GM04503 (cell line): ENCODE results near the gene VAMP2.

ENCODE experiments used
- DNase-seq: peaks from one replicate; pipeline ENCODE4 v3.0.0-alpha.2; 2012; ENCODE audit warnings: low read depth

VAMP2 gene

GRCh38 chr17:8122924-8123694 is 39.6 kb downstream of the VAMP2 start:
- DNase-seq: no peak

DNA sequence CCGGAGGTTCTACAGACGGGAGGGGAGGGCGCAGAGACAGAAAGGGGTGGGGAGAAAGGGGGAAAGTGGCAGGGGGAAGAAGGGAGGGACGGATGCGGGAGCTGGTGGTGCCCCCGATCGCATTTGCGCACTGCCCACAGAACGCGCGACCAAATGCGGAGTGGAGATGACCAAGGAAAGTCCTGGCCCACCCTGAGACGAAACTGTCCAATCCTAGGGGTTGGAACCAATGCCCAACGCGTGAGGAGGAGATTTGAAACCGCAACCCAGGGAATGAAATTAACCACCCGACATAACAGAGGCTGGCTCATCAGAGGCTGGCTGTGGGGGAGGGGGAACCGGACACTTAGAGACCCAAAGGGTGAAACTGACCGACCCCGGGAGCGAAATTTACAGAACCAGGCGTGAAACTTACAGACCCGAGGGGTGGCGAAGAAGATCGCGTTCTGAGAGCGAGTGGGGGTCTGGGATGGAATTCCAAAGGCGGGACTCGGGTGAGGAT is 40.3 kb downstream of the VAMP2 start:
- no peak for DNase-seq

- DNase-seq: no peak
Measured at GRCh38 chr17:8121681-8122421, 40.9 kb downstream of the VAMP2 start.

DNA sequence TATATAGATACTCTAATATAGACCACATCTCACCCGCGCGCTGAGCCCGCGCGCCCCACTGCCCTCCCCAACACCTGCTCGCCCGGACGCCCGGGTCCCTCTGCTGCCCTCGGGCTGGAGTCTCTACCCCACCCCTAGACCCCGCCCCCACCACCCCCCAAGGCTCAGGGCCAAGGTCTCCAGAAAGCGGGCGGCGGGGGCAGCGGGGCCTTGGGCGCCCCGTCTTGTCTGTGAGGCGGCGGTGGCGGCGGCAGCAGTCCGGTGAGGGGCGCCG is 41.4 kb downstream of the VAMP2 start:
- DNase-seq: no peak

- no peak for DNase-seq
Measured at GRCh38 chr17:8120520-8121406, 42.0 kb downstream of the VAMP2 start.

GRCh38 chr17:8119581-8120519 is 42.9 kb downstream of the VAMP2 start:
- DNase-seq: peak; percentile 77

DNA sequence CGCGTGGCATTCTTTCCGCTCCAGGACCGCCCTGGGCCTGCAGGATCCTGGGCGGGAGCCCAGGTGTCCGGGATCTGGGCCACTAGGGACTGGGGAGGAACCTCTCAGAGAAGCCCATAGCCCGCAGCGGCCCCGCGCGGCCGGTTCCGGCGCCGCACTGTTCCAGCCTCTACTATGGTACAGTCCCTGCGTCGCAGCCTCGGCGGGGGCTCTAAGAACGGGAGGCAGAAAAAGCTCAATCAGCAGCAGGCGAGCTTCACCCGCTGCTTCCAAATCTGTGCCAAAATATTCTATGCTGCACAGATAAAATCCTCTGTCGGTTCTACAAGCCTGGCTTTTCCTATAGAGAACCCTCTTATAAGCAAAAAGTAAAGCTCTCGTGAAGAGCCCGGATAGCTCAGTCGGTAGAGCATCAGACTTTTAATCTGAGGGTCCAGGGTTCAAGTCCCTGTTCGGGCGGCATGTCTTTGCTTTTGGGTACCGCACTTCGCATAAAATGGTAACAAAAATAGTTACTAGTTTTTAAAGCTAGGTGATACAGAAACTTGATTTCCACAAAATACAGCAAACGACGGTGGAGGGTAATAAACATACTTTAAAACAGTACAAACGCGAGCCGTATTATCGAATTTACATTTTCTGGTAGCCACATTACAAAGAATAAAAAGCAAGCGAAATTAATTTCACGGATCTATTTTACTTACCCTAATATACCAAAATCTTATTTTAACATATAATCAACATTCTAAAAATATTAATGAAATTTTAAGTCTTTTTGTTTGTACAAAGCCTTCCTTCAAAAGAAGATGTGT is 43.8 kb downstream of the VAMP2 start:
- no peak for DNase-seq

GRCh38 chr17:8117980-8118768 is 44.6 kb downstream of the VAMP2 start, which contains the start of gene ALOXE3:
Gene ALOXE3 (minus strand): TSS chr17:8118514. CDS start chr17:8117990, 524 bp downstream.
- no peak for DNase-seq

DNA sequence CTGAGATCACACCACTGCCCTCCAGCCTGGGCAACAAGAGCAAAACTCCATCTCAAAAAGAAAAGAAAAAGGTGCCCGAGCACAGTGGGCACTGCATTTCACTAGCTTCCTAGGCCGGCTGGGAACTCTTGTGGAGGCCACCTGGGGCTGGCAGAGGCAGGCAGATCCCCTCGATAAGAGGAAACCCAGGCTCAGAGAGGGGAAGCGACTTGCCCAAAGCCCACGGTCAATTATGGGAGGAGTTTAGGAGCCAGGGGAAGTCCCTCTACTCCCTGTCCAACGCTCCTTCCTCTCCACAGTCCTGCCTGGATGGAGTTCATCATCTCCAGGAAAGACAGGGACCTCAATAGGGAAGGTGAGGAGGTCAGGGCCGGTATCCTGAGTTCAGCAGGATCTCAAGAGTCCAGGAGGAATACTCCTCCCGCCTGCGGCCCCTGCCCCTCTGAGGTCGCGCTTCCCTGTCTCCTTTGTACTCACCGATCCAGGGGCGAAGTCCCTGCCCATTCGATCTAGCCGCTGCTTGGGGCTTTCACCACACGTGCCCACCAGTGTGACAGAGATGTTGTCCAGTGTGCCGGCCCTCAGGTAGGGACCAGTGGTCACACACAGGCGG is 45.3 kb downstream of the VAMP2 start:
- DNase-seq: no peak

DNA sequence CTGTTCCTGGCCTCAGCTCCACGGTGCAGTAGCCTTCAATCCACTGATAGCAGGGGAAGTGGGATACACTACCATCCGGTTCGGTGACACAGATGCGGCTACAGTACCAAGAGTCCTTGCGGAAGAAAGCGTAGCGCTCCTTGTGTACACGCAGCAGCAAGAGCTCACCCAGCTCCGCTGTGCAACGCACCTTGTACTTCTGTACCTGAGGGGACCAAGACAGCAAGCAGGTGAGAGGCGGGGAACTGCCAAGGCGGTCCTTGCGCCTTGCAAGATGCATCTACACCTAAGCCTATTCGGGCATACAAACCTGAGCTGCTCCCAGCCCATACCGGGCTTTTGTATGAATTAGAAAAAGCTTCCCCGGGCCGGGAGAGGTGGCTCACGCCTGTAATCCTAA is 46.0 kb downstream of the VAMP2 start:
- DNase-seq: no peak

DNA sequence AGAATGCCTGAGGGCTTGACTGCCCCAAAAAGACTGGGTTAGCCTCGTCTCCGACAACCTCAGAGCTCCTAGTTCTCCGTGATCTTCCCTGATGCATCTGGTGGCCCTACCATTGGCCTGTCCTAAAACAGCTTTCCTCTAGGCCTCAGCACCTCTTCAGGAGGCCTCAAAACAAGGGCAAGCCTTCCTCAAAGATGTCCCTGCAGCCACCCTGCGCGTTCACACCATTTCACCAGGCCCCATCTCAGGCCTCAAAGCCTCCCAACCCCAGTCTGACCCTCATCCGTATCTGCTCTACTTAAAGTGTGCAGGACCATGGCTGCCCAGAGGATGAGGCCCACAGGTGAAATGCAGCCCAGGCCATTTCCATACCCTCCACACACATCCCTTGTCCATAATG is 51.8 kb downstream of the VAMP2 start:
- DNase-seq: no peak

DNA sequence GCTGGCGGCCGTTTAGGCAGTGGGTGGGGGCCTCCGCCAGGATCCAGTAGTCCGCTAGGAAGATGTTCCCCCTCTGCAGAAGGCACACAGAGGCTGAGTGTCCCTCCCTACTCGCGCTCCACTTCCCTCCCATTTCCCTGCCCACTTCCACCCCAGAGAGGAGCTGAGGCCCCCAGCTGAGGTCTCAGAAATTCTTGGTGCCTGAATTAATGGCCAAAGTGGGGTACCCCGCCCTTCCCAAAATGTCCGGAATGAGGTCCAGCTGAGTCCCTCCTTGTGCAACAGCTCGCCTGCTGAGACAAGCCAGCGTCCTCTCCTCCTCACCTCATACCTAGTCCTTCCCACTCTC is 52.3 kb downstream of the VAMP2 start:
- DNase-seq: no peak

DNA sequence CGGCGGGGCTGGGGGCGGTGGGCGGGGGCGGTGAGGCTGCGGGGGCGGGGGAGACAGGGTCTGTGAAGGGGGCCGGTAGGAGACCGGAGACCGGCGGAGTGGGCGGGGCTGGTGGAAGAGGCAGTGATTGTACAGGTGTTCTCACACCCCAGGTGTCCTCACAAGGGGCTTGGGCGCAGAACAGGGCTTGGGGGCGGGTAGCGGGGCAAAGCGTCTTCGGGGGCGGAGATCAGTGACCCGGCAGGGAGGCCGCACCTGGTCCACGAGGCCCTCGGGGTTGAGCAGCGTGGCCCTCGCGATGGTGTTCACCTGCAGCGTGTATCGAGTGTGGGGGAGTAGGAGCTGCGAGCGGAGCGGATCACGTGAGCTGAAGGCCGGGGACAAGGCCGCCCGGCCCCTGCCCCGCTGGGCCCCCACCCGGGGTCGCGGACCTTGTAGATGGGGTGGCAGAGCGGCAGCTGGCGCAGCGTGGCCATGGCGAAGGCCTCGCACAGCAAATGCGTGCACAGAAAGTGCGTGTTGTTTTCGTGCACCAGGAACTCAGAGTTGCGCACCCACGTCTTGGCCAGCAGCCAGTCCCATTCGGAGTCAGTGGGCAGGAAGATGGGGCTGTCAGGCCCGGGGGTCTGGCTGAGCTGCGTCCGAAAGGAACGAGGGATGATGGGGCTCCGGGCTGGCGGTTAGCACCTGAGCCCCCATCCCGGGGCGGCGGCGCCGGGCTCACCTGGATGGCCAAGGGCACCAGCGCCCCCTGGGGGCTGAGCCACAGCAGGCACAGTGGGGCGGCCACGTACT is 52.9 kb downstream of the VAMP2 start:
- DNase-seq: no peak
